A549 (cell line): ENCODE results near the gene AFMID. TPM values are rescaled to one million over a fixed set of nuclear protein-coding genes. Genes with fewer than 3 reads are reported as not detected.
A peak's percentile ranks its signal among the peaks of the same experiment; 100 is the strongest.

Experiments
- ATAC-seq, 2 experiments: fragments of 200-7000 bp in 1 of 2; fragments of >200 bp in 1 of 2; cut with Nextera tagmentation in 1 of 2; cut with Tn5 transposase in 1 of 2; 3 replicates each; pipeline versions ENCODE4 v1.8.0 to v1.9.1; 2018 to 2020; ENCODE audit warnings: mild to moderate bottlenecking in 1 of 2, moderate library complexity in 1 of 2
- CTCF ChIA-PET: fragments of 300-600 bp; sonication (Branson Sonifier 250); formaldehyde crosslinking; extraction: SDS; loops from one replicate; lab custom pipeline; 2021; ENCODE audit warnings: antibody characterized with exemption, inconsistent platforms; lab: Yijun Ruan, JAX
- POLR2A ChIA-PET: fragments of 350-600 bp; formaldehyde crosslinking; extraction: SDS; loops from one replicate; lab custom pipeline; 2021; ENCODE audit warnings: antibody characterized with exemption, inconsistent platforms; lab: Yijun Ruan, JAX
- DNase-seq, 2 experiments: peaks; one replicate each; pipeline versions ENCODE4 v3.0.0 to v3.0.0-alpha.2; 2011 to 2016; ENCODE audit warnings: low read depth in 1 of 2, low spot score in 1 of 2
- FAIRE-seq: peaks from 2 replicates; lab custom pipeline; 2011; peaks lifted over from hg19 to GRCh38; lab: Jason Lieb, UNC
- H3K27ac ChIP-seq, 2 experiments: fragments of >200 bp; sonication (Bioruptor Twin); formaldehyde crosslinking; 3 replicates each; pipeline ENCODE4 v1.5.1; 2016 to 2017
- H3K4me1 ChIP-seq: fragments of >200 bp; sonication (Bioruptor Twin); formaldehyde crosslinking; 3 replicates; pipeline ENCODE4 v1.6.1; 2016
- H3K4me2 ChIP-seq: fragments of >200 bp; sonication (Bioruptor Twin); formaldehyde crosslinking; 3 replicates; pipeline ENCODE4 v1.6.1; 2016
- H3K4me3 ChIP-seq: fragments of >200 bp; sonication (Bioruptor Twin); formaldehyde crosslinking; 3 replicates; pipeline ENCODE4 v1.5.1; 2016
- H3K9me3 ChIP-seq: fragments of >200 bp; sonication (Bioruptor Twin); formaldehyde crosslinking; 3 replicates; pipeline ENCODE4 v1.6.1; 2016
- CBX2 ChIP-seq: fragments of 200-600 bp; sonication (generic); IDR thresholded peaks from 2 replicates; pipeline ENCODE4 v1.6.1; 2016; ENCODE audit warnings: low read depth, mild to moderate bottlenecking, borderline replicate concordance
- CEBPB ChIP-seq, 2 experiments: fragments of >200 bp in 1 of 2; sonication (Bioruptor Twin) in 1 of 2; formaldehyde crosslinking in 1 of 2; IDR thresholded peaks; 2 replicates each; pipeline ENCODE4 v1.6.1; 2012 to 2016
- CHD2 ChIP-seq: fragments of 150-350 bp; IDR thresholded peaks from 2 replicates; pipeline ENCODE4 v1.6.1; 2014; ENCODE audit warnings: low read length; ENCODE audit not compliant: partially characterized antibody
- FOSL2 ChIP-seq, 2 experiments: fragments of 450-650 bp in 1 of 2; fragments of >200 bp in 1 of 2; sonication (Bioruptor Twin) in 1 of 2; formaldehyde crosslinking; IDR thresholded peaks; 2 replicates each; pipeline versions ENCODE4 v1.5.0 to v1.6.1; 2016 to 2020; ENCODE audit warnings: mild to moderate bottlenecking in 1 of 2, moderate library complexity in 1 of 2
- GATA3 ChIP-seq: IDR thresholded peaks from 2 replicates; pipeline ENCODE4 v1.6.1; 2012; ENCODE audit warnings: borderline replicate concordance
- HDAC2 ChIP-seq: fragments of 200-600 bp; sonication (generic); IDR thresholded peaks from 2 replicates; pipeline ENCODE4 v1.6.1; 2016
- HEYL ChIP-seq: fragments of 250-450 bp; sonication (Bioruptor Pico); IDR thresholded peaks from 2 replicates; pipeline ENCODE4 v1.8.0; 2021; ENCODE audit warnings: mild to moderate bottlenecking, moderate library complexity
- HOXA7 ChIP-seq: fragments of 250-450 bp; sonication (Bioruptor Pico); IDR thresholded peaks from 2 replicates; pipeline ENCODE4 v1.5.0; 2020; ENCODE audit warnings: mild to moderate bottlenecking, moderate library complexity
- HOXB5 ChIP-seq: fragments of 250-450 bp; sonication (Bioruptor Pico); IDR thresholded peaks from 2 replicates; pipeline ENCODE4 v1.5.0; 2020; ENCODE audit warnings: mild to moderate bottlenecking, moderate library complexity
- KDM1A ChIP-seq: fragments of 200-600 bp; sonication (generic); IDR thresholded peaks from 2 replicates; pipeline ENCODE4 v1.6.1; 2016; ENCODE audit warnings: low read depth, mild to moderate bottlenecking
- KDM5A ChIP-seq: fragments of 200-600 bp; sonication (generic); IDR thresholded peaks from 2 replicates; pipeline ENCODE4 v1.6.1; 2016; ENCODE audit warnings: antibody characterized with exemption, mild to moderate bottlenecking
- MAFK ChIP-seq: fragments of 450-650 bp; IDR thresholded peaks from 2 replicates; pipeline ENCODE4 v1.6.1; 2014; ENCODE audit not compliant: partially characterized antibody
- MAZ ChIP-seq: fragments of 150-350 bp; IDR thresholded peaks from 2 replicates; pipeline ENCODE4 v1.6.1; 2014; ENCODE audit warnings: antibody characterized with exemption, low read depth, low read length, borderline replicate concordance
- MYC ChIP-seq: IDR thresholded peaks from 2 replicates; pipeline ENCODE4 v1.6.1; 2012; ENCODE audit warnings: mild to moderate bottlenecking, inconsistent platforms, low read length, improper control_type of control experiment, borderline replicate concordance
- NFE2L2 ChIP-seq: fragments of 150-350 bp; conservative IDR thresholded peaks from 2 replicates; pipeline ENCODE4 v1.6.1; 2014; ENCODE audit warnings: low read length
- NPAS2 ChIP-seq: fragments of 250-450 bp; sonication (Bioruptor Pico); IDR thresholded peaks from 2 replicates; pipeline ENCODE4 v1.8.0; 2022; ENCODE audit warnings: mild to moderate bottlenecking, moderate library complexity, borderline replicate concordance
- POLR2A ChIP-seq: IDR thresholded peaks from 2 replicates; pipeline ENCODE4 v1.6.1; 2012; ENCODE audit warnings: mild to moderate bottlenecking, low read length
- POLR2AphosphoS2 ChIP-seq: conservative IDR thresholded peaks from 2 replicates; pipeline ENCODE4 v1.6.1; 2012; ENCODE audit warnings: low read length, improper control_type of control experiment, inconsistent platforms
- RAD21 ChIP-seq, 2 experiments: fragments of >200 bp in 1 of 2; sonication (Bioruptor Twin) in 1 of 2; formaldehyde crosslinking in 1 of 2; IDR thresholded peaks in 1 of 2; conservative IDR thresholded peaks in 1 of 2; 2 replicates in 1 of 2; 3 replicates in 1 of 2; pipeline ENCODE4 v1.6.1; 2012 to 2018; ENCODE audit warnings: inconsistent platforms in 1 of 2
- RCOR1 ChIP-seq: fragments of 150-350 bp; IDR thresholded peaks from 2 replicates; pipeline ENCODE4 v1.6.1; 2014; ENCODE audit warnings: antibody characterized with exemption, low read length, low read depth
- RFX5 ChIP-seq: fragments of 450-650 bp; IDR thresholded peaks from 2 replicates; pipeline ENCODE4 v1.7.1; 2014; ENCODE audit warnings: antibody characterized with exemption, mild to moderate bottlenecking, moderate library complexity
- TFCP2L1 ChIP-seq: fragments of 250-450 bp; sonication (Bioruptor Pico); IDR thresholded peaks from 2 replicates; pipeline ENCODE4 v1.5.0; 2021; ENCODE audit warnings: mild to moderate bottlenecking
- TP53 ChIP-seq: fragments of 250-450 bp; sonication (Bioruptor Pico); IDR thresholded peaks from 2 replicates; pipeline ENCODE4 v1.5.0; 2021; ENCODE audit warnings: mild to moderate bottlenecking, moderate library complexity
- ZFP36 ChIP-seq: fragments of 450-650 bp; IDR thresholded peaks from 2 replicates; pipeline ENCODE4 v1.6.1; 2014; ENCODE audit warnings: borderline replicate concordance; ENCODE audit not compliant: partially characterized antibody
- ZSCAN20 ChIP-seq: fragments of 250-450 bp; sonication (Bioruptor Pico); IDR thresholded peaks from 2 replicates; pipeline ENCODE4 v1.8.0; 2022; ENCODE audit warnings: mild to moderate bottlenecking, moderate library complexity
- WGBS: methylation state at CpG from one replicate; pipeline ENCODE4 v1.1.6; 2017; ENCODE audit errors: missing lambda C conversion rate; 5-methylcytosine and 5-hydroxymethylcytosine counted together
- polyA plus RNA-seq, 4 experiments: library from polyadenylated mRNA; depleted of rRNA in 3 of 4; stranded (reverse); fragments of >200 nt; fragmentation: RNase III in 1 of 4; extraction: RNeasy Plus Mini Kit Qiagen cat#74134 plus additional on column Dnase treatment in 1 of 4; gene quantifications; 2 replicates in 3 of 4; 3 replicates in 1 of 4; pipeline ENCODE4 v1.2.3, GENCODE V29; 2011 to 2017
- TF ChIP-seq, protein P1 (sequence below): fragments of >200 bp; sonication (Bioruptor Twin); formaldehyde crosslinking; IDR thresholded peaks from 3 replicates; pipeline ENCODE4 v1.5.1; 2016
- TF ChIP-seq, protein P2 (sequence below): fragments of 250-450 bp; sonication (Bioruptor Pico); IDR thresholded peaks from 2 replicates; pipeline ENCODE4 v1.5.0; 2020; ENCODE audit warnings: low read depth, mild to moderate bottlenecking, moderate library complexity
- TF ChIP-seq, protein P3 (sequence below): fragments of >200 bp; sonication (Bioruptor Twin); formaldehyde crosslinking; IDR thresholded peaks from 2 replicates; pipeline ENCODE4 v1.6.1; 2016
- TF ChIP-seq, protein P4 (sequence below): IDR thresholded peaks from 2 replicates; pipeline ENCODE4 v1.6.1; 2012
- TF ChIP-seq, protein P5 (sequence below): fragments of 450-650 bp; IDR thresholded peaks from 2 replicates; pipeline ENCODE4 v1.6.1; 2014; ENCODE audit warnings: antibody characterized with exemption
- TF ChIP-seq, protein P6 (sequence below): fragments of 200-600 bp; sonication (generic); IDR thresholded peaks from 2 replicates; pipeline ENCODE4 v1.6.1; 2016; ENCODE audit warnings: antibody characterized with exemption, mild to moderate bottlenecking, moderate library complexity

The AFMID gene
- polyA plus RNA-seq, 2 of the 4 experiments (the other 2 are of a cell fraction) = 33.4 to 43.4 TPM

DNA sequence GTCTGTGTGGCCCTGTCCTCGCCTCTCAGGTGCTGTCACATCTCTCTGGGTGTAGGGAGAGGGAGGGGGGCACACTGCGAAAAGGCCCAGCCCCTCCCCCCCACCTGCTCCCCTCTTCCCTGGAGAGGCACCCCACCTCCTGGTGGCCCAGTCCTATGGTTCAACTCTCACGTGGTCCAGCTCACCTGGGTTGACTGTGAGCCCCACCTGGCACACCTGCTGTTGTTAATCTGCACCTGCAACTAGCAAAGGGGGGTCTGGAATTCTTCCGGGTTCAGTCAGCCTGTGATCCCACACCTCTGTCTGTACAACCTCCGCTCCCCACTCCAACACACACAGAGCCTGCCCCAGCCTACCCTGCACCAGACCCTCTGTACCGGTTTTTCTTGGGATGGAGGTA, 20.7 kb upstream of the AFMID start (continued):
- TF ChIP-seq, protein P1, sequence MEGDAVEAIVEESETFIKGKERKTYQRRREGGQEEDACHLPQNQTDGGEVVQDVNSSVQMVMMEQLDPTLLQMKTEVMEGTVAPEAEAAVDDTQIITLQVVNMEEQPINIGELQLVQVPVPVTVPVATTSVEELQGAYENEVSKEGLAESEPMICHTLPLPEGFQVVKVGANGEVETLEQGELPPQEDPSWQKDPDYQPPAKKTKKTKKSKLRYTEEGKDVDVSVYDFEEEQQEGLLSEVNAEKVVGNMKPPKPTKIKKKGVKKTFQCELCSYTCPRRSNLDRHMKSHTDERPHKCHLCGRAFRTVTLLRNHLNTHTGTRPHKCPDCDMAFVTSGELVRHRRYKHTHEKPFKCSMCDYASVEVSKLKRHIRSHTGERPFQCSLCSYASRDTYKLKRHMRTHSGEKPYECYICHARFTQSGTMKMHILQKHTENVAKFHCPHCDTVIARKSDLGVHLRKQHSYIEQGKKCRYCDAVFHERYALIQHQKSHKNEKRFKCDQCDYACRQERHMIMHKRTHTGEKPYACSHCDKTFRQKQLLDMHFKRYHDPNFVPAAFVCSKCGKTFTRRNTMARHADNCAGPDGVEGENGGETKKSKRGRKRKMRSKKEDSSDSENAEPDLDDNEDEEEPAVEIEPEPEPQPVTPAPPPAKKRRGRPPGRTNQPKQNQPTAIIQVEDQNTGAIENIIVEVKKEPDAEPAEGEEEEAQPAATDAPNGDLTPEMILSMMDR = no peak
- no peak for TF ChIP-seq KDM5A
- TF ChIP-seq KDM1A = no peak
- TF ChIP-seq, protein P2, sequence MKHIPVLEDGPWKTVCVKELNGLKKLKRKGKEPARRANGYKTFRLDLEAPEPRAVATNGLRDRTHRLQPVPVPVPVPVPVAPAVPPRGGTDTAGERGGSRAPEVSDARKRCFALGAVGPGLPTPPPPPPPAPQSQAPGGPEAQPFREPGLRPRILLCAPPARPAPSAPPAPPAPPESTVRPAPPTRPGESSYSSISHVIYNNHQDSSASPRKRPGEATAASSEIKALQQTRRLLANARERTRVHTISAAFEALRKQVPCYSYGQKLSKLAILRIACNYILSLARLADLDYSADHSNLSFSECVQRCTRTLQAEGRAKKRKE = no peak
- no peak for TF ChIP-seq HOXA7 (CRISPR knock-in tag)
- TF ChIP-seq RCOR1 = no peak
- no peak for TF ChIP-seq TP53
- TF ChIP-seq, protein P3, sequence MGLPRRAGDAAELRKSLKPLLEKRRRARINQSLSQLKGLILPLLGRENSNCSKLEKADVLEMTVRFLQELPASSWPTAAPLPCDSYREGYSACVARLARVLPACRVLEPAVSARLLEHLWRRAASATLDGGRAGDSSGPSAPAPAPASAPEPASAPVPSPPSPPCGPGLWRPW = no peak
- no peak for TF ChIP-seq POLR2A

DNA sequence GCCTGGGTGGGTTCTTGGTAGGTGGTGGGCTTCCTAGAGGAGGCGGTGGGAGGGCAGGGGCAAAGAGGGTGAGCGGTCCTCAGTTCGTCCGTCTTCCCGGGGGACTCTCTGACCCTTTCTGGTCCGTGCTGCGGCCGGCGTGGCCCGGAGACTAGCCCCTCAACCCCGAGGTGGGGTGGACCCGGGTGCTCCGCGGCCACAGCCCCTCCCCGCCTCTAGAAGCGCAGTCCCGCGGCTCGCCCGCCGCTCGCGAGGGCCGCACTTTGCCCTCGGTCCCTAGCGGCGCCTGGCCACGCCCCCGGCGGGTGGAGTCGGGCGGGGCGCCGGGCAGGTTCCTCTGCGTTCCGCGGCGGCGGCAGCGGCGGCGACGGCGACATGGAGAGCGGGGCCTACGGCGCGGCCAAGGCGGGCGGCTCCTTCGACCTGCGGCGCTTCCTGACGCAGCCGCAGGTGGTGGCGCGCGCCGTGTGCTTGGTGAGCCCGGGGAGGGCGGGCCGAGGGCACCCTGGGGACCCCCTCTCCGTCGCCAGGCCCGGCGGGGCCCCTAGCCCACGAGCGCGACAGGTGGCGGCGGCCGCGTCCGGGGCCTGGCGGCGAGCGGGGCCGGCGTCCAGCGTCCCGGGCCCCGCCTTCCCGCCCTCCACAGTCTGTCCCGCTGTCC, 18.8 kb upstream of the AFMID start, which contains the start of gene SYNGR2:
Gene SYNGR2, plus strand, starts transcription at position 340 of the 661 bp plus-strand sequence. Its CDS starts 36 bp downstream, at position 376.
- POLR2A ChIA-PET = interaction anchor here (1.4 to 1.5 kb wide), 2 partner anchors 27 to 41 kb away, joined by 3 to 8 read pairs; no protein-coding TSS in a partner anchor
- peak within 1 kb of the TSS; percentile 86 to 96 for H3K27ac ChIP-seq
- WGBS = 2% methylated on average over 22 of the region's 84 CpGs
- ATAC-seq (peak; percentile 64 to 66), DNase-seq (peak; percentile 83 to 97), FAIRE-seq (no peak)
- no peaks in the 10 kb centered on the region for H3K9me3 ChIP-seq
- CTCF ChIA-PET = interaction anchor here (0.6 to 13.2 kb wide), 8 partner anchors 8 to 149 kb away, joined by 4 to 295 read pairs (median 9); partner anchors contain the start of genes AFMID, C17orf99 and TK1
- peak within 1 kb of the TSS; percentile 91 for H3K4me2 ChIP-seq
- peak within 1 kb of the TSS; percentile 89 for H3K4me3 ChIP-seq
- peaks cover 26% of the 10 kb centered on the region for H3K4me1 ChIP-seq
- TF ChIP-seq, protein P4, sequence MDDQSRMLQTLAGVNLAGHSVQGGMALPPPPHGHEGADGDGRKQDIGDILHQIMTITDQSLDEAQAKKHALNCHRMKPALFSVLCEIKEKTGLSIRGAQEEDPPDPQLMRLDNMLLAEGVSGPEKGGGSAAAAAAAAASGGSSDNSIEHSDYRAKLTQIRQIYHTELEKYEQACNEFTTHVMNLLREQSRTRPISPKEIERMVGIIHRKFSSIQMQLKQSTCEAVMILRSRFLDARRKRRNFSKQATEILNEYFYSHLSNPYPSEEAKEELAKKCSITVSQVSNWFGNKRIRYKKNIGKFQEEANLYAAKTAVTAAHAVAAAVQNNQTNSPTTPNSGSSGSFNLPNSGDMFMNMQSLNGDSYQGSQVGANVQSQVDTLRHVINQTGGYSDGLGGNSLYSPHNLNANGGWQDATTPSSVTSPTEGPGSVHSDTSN = no peak
- no peak for TF ChIP-seq NPAS2 (CRISPR knock-in tag)
- TF ChIP-seq ZSCAN20 (CRISPR knock-in tag) = no peak
- no peak for TF ChIP-seq FOSL2 (IDR thresholded peaks at IDR 0.05)
- 0 out of 2 replicates have a peak, but pooled peaks have one; percentile 6 for TF ChIP-seq FOSL2 (CRISPR knock-in tag; IDR thresholded peaks at IDR 0.05)
- no peak for TF ChIP-seq RAD21 (conservative IDR thresholded peaks at IDR 0.05 in 1 of 2, IDR thresholded peaks at IDR 0.05 in 1 of 2)
- TF ChIP-seq MAZ = no peak
- peak; percentile 89 for TF ChIP-seq CHD2
- no peak for TF ChIP-seq MAFK
- TF ChIP-seq HDAC2 = no peak
- TF ChIP-seq NFE2L2 = no peak
- TF ChIP-seq, protein P5, sequence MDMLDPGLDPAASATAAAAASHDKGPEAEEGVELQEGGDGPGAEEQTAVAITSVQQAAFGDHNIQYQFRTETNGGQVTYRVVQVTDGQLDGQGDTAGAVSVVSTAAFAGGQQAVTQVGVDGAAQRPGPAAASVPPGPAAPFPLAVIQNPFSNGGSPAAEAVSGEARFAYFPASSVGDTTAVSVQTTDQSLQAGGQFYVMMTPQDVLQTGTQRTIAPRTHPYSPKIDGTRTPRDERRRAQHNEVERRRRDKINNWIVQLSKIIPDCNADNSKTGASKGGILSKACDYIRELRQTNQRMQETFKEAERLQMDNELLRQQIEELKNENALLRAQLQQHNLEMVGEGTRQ = no peak
- TF ChIP-seq, protein P6, sequence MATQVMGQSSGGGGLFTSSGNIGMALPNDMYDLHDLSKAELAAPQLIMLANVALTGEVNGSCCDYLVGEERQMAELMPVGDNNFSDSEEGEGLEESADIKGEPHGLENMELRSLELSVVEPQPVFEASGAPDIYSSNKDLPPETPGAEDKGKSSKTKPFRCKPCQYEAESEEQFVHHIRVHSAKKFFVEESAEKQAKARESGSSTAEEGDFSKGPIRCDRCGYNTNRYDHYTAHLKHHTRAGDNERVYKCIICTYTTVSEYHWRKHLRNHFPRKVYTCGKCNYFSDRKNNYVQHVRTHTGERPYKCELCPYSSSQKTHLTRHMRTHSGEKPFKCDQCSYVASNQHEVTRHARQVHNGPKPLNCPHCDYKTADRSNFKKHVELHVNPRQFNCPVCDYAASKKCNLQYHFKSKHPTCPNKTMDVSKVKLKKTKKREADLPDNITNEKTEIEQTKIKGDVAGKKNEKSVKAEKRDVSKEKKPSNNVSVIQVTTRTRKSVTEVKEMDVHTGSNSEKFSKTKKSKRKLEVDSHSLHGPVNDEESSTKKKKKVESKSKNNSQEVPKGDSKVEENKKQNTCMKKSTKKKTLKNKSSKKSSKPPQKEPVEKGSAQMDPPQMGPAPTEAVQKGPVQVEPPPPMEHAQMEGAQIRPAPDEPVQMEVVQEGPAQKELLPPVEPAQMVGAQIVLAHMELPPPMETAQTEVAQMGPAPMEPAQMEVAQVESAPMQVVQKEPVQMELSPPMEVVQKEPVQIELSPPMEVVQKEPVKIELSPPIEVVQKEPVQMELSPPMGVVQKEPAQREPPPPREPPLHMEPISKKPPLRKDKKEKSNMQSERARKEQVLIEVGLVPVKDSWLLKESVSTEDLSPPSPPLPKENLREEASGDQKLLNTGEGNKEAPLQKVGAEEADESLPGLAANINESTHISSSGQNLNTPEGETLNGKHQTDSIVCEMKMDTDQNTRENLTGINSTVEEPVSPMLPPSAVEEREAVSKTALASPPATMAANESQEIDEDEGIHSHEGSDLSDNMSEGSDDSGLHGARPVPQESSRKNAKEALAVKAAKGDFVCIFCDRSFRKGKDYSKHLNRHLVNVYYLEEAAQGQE = peak; percentile 88
- peak; percentile 57 for TF ChIP-seq ZFP36
- TF ChIP-seq, protein P3 = no peak
- no peak for TF ChIP-seq MYC
- TF ChIP-seq HOXB5 = 0 out of 2 replicates have a peak, but pooled peaks have one; percentile 51
- no peak for TF ChIP-seq HEYL
- no peak for TF ChIP-seq TFCP2L1 (CRISPR knock-in tag)
- TF ChIP-seq CEBPB (IDR thresholded peaks at IDR 0.05) = no peak
- no peak for TF ChIP-seq CBX2
- TF ChIP-seq GATA3 = no peak
- TF ChIP-seq RFX5 = no peak
- no peak for TF ChIP-seq POLR2AphosphoS2
- TF ChIP-seq TP53 = peak; percentile 32; the same call in 1 of the 2 replicates
